ENCODE results near the gene SMARCB1.

GRCh38 chr22:23801886-23802377 is 15.2 kb downstream of the SMARCB1 start:
- no peak for TF ChIP-seq CTCF (conservative IDR thresholded peaks at IDR 0.05)
- no peak for TF ChIP-seq EZH2 (IDR thresholded peaks at IDR 0.05; ENCODE audit: low read depth)
